ENCODE results near the gene TMEM131L. TPM values are rescaled to one million over a fixed set of nuclear protein-coding genes. Genes with fewer than 3 reads are reported as not detected.

The TMEM131L gene
- polyA plus RNA-seq, 1 donor (not counting 4 experiments of a cell fraction or from before 2014, with no cell fraction given), result 10.3 TPM

GRCh38 chr4:153489856-153490558 lies 23.8 kb downstream of the TMEM131L start:
- Histone ChIP-seq H3K4me1 (ENCODE audit: control insufficient read depth, extremely low read depth, insufficient read depth, low read length) (peaks cover 42% of the 10 kb centered on the region), H4K20me1 (ENCODE audit: control insufficient read depth, extremely low read depth, insufficient read depth, low read length) (no peaks in the 10 kb centered on the region), H3K27ac (ENCODE audit: control insufficient read depth, insufficient read depth, low read length) (no peak overlapping the region), H3K4me2 (ENCODE audit: control insufficient read depth, extremely low read depth, insufficient read depth, low read depth, low read length) (no peak overlapping the region), H2AFZ (ENCODE audit: control insufficient read depth, low read length) (no peak overlapping the region), H3K9me1 (ENCODE audit: control insufficient read depth, extremely low read depth, insufficient read depth, low read length) (no peaks in the 10 kb centered on the region), H3K9me3 (ENCODE audit: control insufficient read depth, low read depth, low read length) (no peaks in the 10 kb centered on the region), H3K36me3 (ENCODE audit: control insufficient read depth in 2 of 2, extremely low read depth in 1 of 2, insufficient read depth in 2 of 2, low read length in 2 of 2) (peaks cover 0 to 6% of the 10 kb centered on the region in 2 experiments), H3K27me3 (ENCODE audit: control insufficient read depth, extremely low read depth, insufficient read depth, low read length) (no peaks in the 10 kb centered on the region), H3K79me2 (ENCODE audit: control insufficient read depth, insufficient read depth, low read length) (peaks cover 16% of the 10 kb centered on the region), H3K4me3 (ENCODE audit: control insufficient read depth in 2 of 3, extremely low read depth in 1 of 3, insufficient read depth in 2 of 3, low read depth in 1 of 3, low read length in 3 of 3) (no peak overlapping the region), H3K9ac (ENCODE audit: control insufficient read depth, extremely low read depth, insufficient read depth, low read length) (no peak overlapping the region)
- dilution Hi-C loops (cut with MboI; ENCODE audit: extremely low pct_ligation_motif_present, low sequenced_read_pairs), result no loop called here
- FAIRE-seq (no peak), DNase-seq (ENCODE audit: low read depth, low spot score) (no peak)
- TF ChIP-seq EZH2 (IDR thresholded peaks at IDR 0.05; ENCODE audit: low read length), result no peak
- no peak for TF ChIP-seq CTCF (optimal IDR thresholded peaks at IDR 0.05 in 1 of 3, IDR thresholded peaks at IDR 0.05 in 1 of 3, conservative IDR thresholded peaks at IDR 0.05 in 1 of 3; ENCODE audit: extremely low read depth in 1 of 3, insufficient read depth in 2 of 3, low read length in 3 of 3)

- dilution Hi-C loops (cut with MboI; ENCODE audit: extremely low pct_ligation_motif_present, low sequenced_read_pairs), result no loop called here
- no peak overlapping the region for H3K4me3 ChIP-seq (ENCODE audit: control insufficient read depth in 2 of 3, extremely low read depth in 1 of 3, insufficient read depth in 2 of 3, low read depth in 1 of 3, low read length in 3 of 3)
- H3K9ac ChIP-seq (ENCODE audit: control insufficient read depth, extremely low read depth, insufficient read depth, low read length), result no peak overlapping the region
- FAIRE-seq, result no peak
- no peaks in the 10 kb centered on the region for H3K27me3 ChIP-seq (ENCODE audit: control insufficient read depth, extremely low read depth, insufficient read depth, low read length)
- peaks cover 44% of the 10 kb centered on the region for H3K4me1 ChIP-seq (ENCODE audit: control insufficient read depth, extremely low read depth, insufficient read depth, low read length)
- no peaks in the 10 kb centered on the region for H4K20me1 ChIP-seq (ENCODE audit: control insufficient read depth, extremely low read depth, insufficient read depth, low read length)
- H3K9me3 ChIP-seq (ENCODE audit: control insufficient read depth, low read depth, low read length), result no peaks in the 10 kb centered on the region
- TF ChIP-seq EZH2 (IDR thresholded peaks at IDR 0.05; ENCODE audit: low read length), result no peak
- TF ChIP-seq CTCF (optimal IDR thresholded peaks at IDR 0.05 in 1 of 3, IDR thresholded peaks at IDR 0.05 in 1 of 3, conservative IDR thresholded peaks at IDR 0.05 in 1 of 3; ENCODE audit: extremely low read depth in 1 of 3, insufficient read depth in 2 of 3, low read length in 3 of 3), result no peak
- H3K4me2 ChIP-seq (ENCODE audit: control insufficient read depth, extremely low read depth, insufficient read depth, low read depth, low read length), result no peak overlapping the region
- peaks cover 16% of the 10 kb centered on the region for H3K79me2 ChIP-seq (ENCODE audit: control insufficient read depth, insufficient read depth, low read length)
- H2AFZ ChIP-seq (ENCODE audit: control insufficient read depth, low read length), result no peak overlapping the region
- DNase-seq (ENCODE audit: low read depth, low spot score), result no peak
- H3K27ac ChIP-seq (ENCODE audit: control insufficient read depth, insufficient read depth, low read length), result no peak overlapping the region
- H3K36me3 ChIP-seq (ENCODE audit: control insufficient read depth in 2 of 2, extremely low read depth in 1 of 2, insufficient read depth in 2 of 2, low read length in 2 of 2), result peaks cover 0 to 6% of the 10 kb centered on the region in 2 experiments
- H3K9me1 ChIP-seq (ENCODE audit: control insufficient read depth, extremely low read depth, insufficient read depth, low read length), result no peaks in the 10 kb centered on the region
Measured at GRCh38 chr4:153490985-153491483, 24.9 kb downstream of the TMEM131L start.

Measured in keratinocyte (primary cell).